HG03039 (cell line): ENCODE measurements around the gene TNFAIP8L1.
"Not testable (repeated sequence)": the region's sequence is repeated elsewhere in the genome, so short reads cannot be mapped to it uniquely, and the experiment has no call there.

Experiments
- ATAC-seq: cut with Tn5 transposase; IDR thresholded peaks from one replicate; pipeline ENCODE4 v1.9.1; 2021; ENCODE audit warnings: mild to moderate bottlenecking, moderate library complexity; ENCODE audit not compliant: unreplicated experiment

TNFAIP8L1 gene

GRCh38 chr19:4638828-4639530 lies at the start of gene TNFAIP8L1:
Gene TNFAIP8L1, plus strand, starts transcription at chr19:4639516. Its CDS starts 12,354 bp downstream, at chr19:4651870.
- peak; percentile 74 for ATAC-seq

GRCh38 chr19:4589579-4590410 lies 49.5 kb upstream of the TNFAIP8L1 start:
- ATAC-seq: no peak

GRCh38 chr19:4590559-4590958 lies 48.8 kb upstream of the TNFAIP8L1 start:
- no peak for ATAC-seq

GRCh38 chr19:4591320-4591719 lies 48.0 kb upstream of the TNFAIP8L1 start:
- no peak for ATAC-seq

GRCh38 chr19:4592445-4592844 lies 46.9 kb upstream of the TNFAIP8L1 start:
- ATAC-seq: no peak

GRCh38 chr19:4593409-4593851 lies 45.9 kb upstream of the TNFAIP8L1 start:
- no peak for ATAC-seq

- ATAC-seq: no peak
These were observed 45.1 kb upstream of the TNFAIP8L1 start for GRCh38 chr19:4594201-4594600.

- ATAC-seq: not testable (repeated sequence)
These were observed 44.2 kb upstream of the TNFAIP8L1 start for GRCh38 chr19:4595158-4595557.

- ATAC-seq: no peak
These were observed 43.0 kb upstream of the TNFAIP8L1 start for GRCh38 chr19:4596033-4596904.

- ATAC-seq: no peak
These were observed 41.9 kb upstream of the TNFAIP8L1 start for GRCh38 chr19:4597278-4597974.

GRCh38 chr19:4597975-4598671 lies 41.2 kb upstream of the TNFAIP8L1 start:
- no peak for ATAC-seq

- no peak for ATAC-seq
These were observed 40.6 kb upstream of the TNFAIP8L1 start for GRCh38 chr19:4598712-4599111.

- no peak for ATAC-seq
These were observed 39.2 kb upstream of the TNFAIP8L1 start for GRCh38 chr19:4600082-4600481.

- no peak for ATAC-seq
These were observed 38.4 kb upstream of the TNFAIP8L1 start for GRCh38 chr19:4600893-4601292.

- ATAC-seq: no peak
These were observed 37.0 kb upstream of the TNFAIP8L1 start for GRCh38 chr19:4602173-4602788.

- no peak for ATAC-seq
These were observed 36.4 kb upstream of the TNFAIP8L1 start for GRCh38 chr19:4602915-4603314.

- ATAC-seq: no peak
These were observed 34.4 kb upstream of the TNFAIP8L1 start for GRCh38 chr19:4604912-4605311.

- ATAC-seq: no peak
These were observed 33.1 kb upstream of the TNFAIP8L1 start for GRCh38 chr19:4606181-4606580.

- no peak for ATAC-seq
These were observed 32.2 kb upstream of the TNFAIP8L1 start for GRCh38 chr19:4606921-4607678.
